Neural cell (in vitro differentiated cells): ENCODE data around the gene NR5A2.

Experiments
- EZH2 ChIP-seq: fragments of 200-600, 300-800 bp; shearing (Covaris generic), sonication (generic); IDR thresholded peaks from 2 replicates; pipeline ENCODE4 v1.6.1; 2014; ENCODE audit warnings: antibody characterized with exemption, low read length, borderline replicate concordance, mild to moderate bottlenecking; ENCODE audit not compliant: insufficient read depth, poor library complexity, severe bottlenecking
- POLR2AphosphoS5 ChIP-seq: IDR thresholded peaks from 2 replicates; pipeline ENCODE4 v1.6.1; 2012
- RAD21 ChIP-seq: fragments of 450-650 bp; conservative IDR thresholded peaks from 2 replicates; pipeline ENCODE4 v1.6.1; 2014; ENCODE audit warnings: antibody characterized with exemption, mild to moderate bottlenecking, moderate library complexity
- TF ChIP-seq, protein P1 (sequence below): fragments of 450-650 bp; IDR thresholded peaks from 2 replicates; pipeline ENCODE4 v1.5.1; 2014; ENCODE audit warnings: antibody characterized with exemption, mild to moderate bottlenecking, moderate library complexity; ENCODE audit not compliant: poor library complexity, severe bottlenecking

DNA sequence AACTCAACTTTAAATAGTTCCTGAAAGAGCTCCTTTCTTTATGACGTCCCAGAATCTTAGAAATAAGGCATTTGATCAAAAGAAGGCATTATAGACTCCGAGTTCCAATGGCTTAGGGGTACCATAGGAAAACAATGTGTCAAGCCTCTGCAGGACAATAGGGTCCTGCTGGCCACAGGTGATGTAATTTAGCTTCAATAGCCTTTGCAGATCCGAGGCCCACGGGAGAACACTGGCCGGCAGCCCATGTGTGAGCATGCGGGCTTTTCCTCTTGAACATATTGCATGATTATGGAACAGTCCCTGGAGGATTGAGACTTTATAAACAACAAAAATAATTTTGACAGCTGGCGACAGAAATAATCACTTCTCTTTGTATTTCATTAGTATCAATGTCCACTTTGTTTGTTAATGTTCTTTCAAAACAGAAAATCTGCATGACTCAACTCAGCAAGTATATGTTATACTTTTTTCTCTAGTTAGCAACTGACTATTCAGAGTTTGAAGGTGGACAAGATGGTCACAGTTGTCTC, 49.0 kb upstream of the NR5A2 start:
- TF ChIP-seq, protein P1, sequence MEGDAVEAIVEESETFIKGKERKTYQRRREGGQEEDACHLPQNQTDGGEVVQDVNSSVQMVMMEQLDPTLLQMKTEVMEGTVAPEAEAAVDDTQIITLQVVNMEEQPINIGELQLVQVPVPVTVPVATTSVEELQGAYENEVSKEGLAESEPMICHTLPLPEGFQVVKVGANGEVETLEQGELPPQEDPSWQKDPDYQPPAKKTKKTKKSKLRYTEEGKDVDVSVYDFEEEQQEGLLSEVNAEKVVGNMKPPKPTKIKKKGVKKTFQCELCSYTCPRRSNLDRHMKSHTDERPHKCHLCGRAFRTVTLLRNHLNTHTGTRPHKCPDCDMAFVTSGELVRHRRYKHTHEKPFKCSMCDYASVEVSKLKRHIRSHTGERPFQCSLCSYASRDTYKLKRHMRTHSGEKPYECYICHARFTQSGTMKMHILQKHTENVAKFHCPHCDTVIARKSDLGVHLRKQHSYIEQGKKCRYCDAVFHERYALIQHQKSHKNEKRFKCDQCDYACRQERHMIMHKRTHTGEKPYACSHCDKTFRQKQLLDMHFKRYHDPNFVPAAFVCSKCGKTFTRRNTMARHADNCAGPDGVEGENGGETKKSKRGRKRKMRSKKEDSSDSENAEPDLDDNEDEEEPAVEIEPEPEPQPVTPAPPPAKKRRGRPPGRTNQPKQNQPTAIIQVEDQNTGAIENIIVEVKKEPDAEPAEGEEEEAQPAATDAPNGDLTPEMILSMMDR: no peak
- TF ChIP-seq RAD21 (no peak), EZH2 (no peak), POLR2AphosphoS5 (no peak)
